Measurements from ENCODE around the gene LMO1.

The LMO1 gene

GRCh38 chr11:8288166-8288772 lies 24.6 kb upstream of the LMO1 start:
- DNase-seq, result no peak

GRCh38 chr11:8287703-8288102 lies 24.0 kb upstream of the LMO1 start:
- no peak for DNase-seq

DNA sequence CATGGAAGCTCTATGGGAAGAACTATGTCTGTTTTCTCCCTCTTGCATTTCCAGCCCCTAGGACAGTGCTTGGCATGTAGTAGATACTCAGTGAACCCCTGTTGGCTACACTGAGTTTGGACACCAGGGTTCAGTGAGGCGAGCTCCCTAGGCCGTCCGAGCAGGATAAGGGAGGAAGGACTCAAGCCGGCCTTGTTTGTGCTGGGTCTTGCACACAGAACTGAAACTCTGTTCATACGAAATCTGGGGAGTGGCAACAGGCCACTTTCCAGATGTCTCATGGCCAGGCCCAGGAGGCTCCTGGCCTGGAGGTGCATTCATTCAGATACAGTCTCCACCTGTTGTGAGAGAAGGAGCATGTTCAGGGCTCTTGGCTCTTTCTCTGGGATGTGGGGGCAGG lies 23.6 kb upstream of the LMO1 start:
- no peak for DNase-seq

- DNase-seq, result no peak
These were observed 23.2 kb upstream of the LMO1 start for GRCh38 chr11:8286886-8287285.

DNA sequence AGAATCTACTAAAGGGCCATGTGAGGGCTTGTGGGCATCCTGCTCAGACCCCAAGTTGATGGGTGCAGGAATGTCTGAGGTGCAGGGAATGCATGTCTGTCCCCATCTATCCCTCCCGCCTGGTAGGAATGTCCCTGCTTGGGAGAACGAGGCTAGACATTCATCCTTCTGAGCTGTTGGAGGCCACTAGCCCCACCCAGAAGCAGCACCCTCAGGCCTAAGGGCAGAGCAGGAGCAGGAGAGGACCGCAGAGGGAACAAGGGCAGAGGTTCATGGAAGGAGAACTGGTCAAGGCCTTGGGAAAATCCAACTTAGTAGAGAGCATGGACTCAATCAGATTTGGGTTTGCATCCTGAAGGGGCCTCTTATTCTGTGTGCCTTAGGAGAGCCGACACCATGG lies 22.1 kb upstream of the LMO1 start:
- DNase-seq, result no peak

DNA sequence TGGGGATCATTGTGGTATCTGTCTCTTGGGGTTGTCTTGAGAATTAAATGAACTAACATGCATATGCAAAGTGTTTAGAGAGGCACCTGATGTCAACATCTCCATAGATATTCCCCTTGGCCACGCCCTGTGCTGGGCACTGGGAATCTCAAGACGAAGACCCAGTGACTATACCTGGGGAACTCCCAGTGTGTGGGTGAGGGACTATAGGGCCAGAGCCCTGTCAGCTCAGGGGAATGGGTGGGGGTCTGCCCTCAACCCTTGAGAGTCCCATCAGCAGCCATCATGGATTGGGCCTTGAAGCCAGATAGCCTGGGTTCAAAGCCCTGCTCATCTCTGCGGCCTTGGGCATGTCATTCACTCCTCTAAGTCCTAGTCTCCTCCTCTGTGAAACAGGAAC lies 21.6 kb upstream of the LMO1 start:
- no peak for DNase-seq

- DNase-seq, result no peak
These were observed 20.0 kb upstream of the LMO1 start for GRCh38 chr11:8283465-8284230.

- DNase-seq, result no peak
These were observed 19.4 kb upstream of the LMO1 start for GRCh38 chr11:8283100-8283464.

GRCh38 chr11:8282631-8283030 lies 19.0 kb upstream of the LMO1 start:
- DNase-seq, result no peak

DNA sequence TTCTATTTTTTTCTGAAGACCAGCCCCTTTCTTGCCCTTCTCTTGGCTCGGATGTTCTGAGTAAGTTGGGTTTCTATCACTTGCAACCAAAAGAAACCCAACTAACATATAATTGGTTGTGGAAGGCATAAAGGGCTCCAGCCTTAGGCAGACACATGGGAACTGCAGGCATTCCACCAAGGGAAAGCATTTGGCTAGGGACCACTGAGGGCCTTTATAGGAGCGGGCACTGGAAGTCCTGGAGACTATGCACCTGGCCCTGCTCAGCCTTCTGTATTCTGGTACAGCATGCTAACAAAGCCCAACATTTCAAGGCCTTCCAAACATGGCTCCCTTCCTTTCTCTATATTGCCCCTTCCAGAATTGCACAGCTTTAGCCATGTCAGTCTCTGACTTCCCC lies 17.6 kb upstream of the LMO1 start:
- DNase-seq, result no peak

GRCh38 chr11:8277691-8278090 lies 14.0 kb upstream of the LMO1 start:
- DNase-seq, result no peak

DNA sequence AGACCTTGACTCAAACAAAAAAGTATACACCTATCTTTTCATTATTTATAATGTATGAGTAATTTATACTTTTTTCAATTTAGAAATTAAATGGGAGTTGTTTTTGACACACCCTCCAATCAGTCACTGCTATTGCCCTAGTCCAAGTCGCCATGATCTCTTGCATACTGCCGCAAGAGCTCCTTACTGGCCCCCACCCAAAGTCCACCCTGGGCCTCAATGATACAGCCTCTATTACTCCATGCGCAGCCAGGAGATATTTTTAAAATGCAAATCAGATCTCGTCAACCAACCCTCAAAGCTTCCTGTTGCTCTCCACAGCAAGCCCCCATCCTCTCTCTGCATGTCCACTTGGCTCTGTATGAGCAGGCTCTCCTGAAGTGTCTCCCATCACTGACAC lies 12.8 kb upstream of the LMO1 start:
- DNase-seq, result no peak

- DNase-seq, result no peak
These were observed 9.6 kb upstream of the LMO1 start for GRCh38 chr11:8273287-8273686.

- no peak for DNase-seq
These were observed 7.6 kb upstream of the LMO1 start for GRCh38 chr11:8271106-8271886.

DNA sequence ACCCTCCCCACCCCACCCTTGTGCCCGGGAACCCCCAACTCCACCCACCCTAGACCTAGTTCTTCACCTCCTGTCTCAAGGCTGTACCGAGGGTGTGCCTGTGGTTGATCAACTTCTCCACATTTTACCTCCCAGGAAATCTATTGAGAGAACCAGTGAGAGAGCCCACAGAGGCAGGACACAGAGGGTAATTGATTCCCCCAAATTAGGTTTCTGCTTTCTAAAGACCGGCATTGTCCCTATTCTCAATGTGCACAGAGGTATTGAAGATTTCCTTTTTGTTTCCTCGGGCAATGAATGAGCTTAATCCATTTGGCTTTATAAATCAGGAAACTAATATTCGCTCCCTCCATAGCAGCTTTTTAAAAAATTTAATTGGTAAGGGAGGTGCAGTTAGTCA lies 6.0 kb upstream of the LMO1 start:
- no peak for DNase-seq

GRCh38 chr11:8268530-8269400 lies 5.1 kb upstream of the LMO1 start:
- DNase-seq, result no peak

DNA sequence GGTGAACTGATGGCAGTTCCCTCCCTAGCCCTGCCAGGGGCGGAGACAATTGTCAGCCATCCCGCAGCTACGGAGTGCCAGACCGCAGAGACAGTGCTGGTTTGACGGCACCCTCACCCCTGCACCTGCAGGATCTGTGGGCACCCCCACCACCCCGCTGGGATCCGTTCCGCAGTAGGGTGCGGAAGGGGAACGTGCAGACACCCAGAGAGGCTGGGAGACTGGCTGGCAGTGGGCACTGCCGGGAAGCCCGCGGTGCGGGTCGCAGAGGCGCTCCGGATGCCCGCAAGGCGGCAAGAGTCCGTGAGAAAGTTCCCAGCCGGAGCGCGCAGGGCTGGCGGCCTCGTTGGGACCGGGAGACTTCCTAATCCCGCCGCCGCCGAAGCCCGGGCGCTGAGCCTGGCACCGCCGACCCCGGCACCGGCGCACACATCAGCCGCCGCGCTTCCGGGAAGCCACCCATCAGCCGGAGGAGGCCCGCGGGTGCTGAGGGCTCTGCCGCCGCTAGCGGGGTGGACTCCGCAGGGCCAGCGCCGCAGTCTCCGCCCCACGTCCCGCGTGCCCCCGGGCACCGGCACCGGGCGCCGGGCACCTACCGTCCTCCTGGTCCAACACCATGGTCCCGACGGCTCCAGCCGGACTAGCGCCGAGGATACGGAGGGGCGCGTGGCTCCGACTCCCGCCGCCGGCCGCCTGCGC lies 4.3 kb upstream of the LMO1 start:
- no peak for DNase-seq

DNA sequence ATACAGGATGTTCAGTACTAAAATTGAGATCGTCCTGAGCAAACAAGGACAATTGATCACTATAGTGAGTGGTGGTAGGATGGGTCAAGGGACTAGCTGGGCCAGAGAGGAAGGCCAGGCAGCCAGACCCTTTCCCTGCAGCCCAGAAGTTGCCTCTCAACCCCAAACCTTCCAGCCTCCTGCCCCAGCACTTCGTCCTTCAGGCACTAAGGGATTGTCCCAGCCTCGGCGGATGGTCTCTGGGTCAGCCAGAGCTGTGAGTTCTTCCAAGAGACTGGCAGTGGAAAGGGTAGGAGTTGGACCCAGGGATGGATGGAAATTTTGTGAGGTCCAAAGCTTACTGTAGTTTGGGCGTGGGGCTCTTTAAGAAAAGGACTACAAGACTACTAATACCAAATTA lies 3.6 kb upstream of the LMO1 start:
- no peak for DNase-seq

- DNase-seq, result no peak
These were observed 2.9 kb upstream of the LMO1 start for GRCh38 chr11:8266246-8267241.

GRCh38 chr11:8265681-8266241 lies 2.1 kb upstream of the LMO1 start:
- DNase-seq, result no peak
